HG03575 (cell line): ENCODE data around the gene NRG3.

ENCODE experiments used
- ATAC-seq: cut with Tn5 transposase; IDR thresholded peaks from one replicate; pipeline ENCODE4 v1.9.1; 2021; ENCODE audit not compliant: unreplicated experiment, insufficient number of reproducible peaks, low FRiP score; ENCODE audit errors: extremely low read depth

NRG3 gene

DNA sequence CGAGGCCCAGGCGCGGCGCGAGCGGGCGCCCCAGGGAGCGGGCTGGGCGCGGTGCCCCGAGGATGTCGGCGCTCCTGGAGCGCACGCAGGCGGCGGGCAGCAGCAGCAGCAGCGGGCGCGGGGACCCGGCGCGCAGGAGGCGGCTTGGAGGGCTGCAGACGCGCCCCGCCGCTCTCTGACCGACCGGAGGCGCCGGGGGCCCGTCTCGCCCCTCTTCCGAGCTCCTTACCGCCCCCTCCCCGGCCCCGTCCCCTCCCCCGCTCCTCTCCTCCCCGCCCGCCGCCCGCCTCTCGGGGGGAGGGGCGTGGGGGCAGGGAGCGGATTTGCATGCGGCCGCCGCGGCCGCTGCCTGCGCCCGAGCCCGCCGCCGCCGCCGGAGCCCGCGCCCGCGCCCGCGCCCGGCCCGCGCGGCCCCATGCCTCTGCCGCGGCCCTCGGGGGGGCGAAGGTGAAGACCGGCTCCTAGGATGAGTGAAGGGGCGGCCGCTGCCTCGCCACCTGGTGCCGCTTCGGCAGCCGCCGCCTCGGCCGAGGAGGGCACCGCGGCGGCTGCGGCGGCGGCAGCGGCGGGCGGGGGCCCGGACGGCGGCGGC is at the start of gene NRG3:
NRG3 (plus strand) TSS at position 320 of the 592 bp plus-strand sequence.
- ATAC-seq: no peak

DNA sequence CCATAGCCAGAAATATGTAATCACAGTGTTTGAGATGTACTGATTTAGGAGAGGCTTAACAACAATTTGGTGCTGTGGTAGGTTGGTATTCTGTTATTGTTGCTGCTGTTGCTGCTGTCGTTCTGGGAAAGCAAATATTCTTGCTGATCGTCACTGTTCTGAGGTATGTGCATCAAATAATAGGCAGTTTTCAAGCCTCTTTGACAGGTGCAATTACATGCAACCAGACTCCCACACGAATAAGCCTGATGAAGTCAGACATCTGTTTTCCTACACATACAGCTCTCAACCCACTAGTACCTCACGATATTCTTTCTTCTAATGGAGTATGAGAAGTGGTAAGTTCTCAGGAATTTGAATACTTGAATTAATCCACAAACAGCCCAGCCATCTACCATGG is 46.7 kb upstream of the NRG3 start:
- no peak for ATAC-seq

DNA sequence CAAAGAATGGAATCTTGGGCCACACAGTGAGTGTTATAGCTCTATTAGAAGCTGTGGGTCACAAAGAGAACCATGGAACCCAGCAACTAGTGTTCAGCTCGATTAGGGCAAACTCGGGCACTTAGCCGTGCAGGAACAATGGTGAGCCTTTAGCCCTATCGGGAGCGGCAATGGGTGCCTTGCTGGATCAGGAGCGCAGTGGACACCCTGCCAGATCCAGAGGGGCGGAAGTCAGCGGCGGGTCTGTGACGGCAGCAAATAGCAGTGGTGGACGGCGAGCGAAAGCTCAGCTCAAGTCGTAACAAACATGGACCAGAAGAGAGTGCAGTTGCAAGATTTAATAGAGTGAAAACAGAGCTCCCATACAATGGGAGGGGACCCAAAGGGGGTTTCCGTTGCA is 43.9 kb upstream of the NRG3 start:
- ATAC-seq: no peak

DNA sequence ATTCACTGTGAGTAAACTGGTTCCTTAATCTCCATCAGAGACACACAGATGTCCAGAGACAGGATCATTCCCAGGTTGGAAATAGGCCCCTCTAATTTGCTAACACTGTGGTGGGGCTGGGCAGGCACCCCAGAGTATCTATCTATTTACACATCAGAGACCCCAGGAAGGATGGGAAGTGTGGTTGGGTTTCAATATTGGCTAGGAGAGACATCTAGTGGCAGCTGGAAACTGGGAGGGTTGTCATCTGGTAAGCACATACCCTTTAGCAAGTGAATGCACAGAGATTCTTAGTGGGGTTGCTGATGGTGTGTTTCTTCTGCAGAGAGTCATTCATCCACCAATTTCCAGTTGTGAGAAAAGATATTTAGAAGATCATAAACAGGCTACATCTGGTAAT is 36.0 kb upstream of the NRG3 start:
- ATAC-seq: no peak

DNA sequence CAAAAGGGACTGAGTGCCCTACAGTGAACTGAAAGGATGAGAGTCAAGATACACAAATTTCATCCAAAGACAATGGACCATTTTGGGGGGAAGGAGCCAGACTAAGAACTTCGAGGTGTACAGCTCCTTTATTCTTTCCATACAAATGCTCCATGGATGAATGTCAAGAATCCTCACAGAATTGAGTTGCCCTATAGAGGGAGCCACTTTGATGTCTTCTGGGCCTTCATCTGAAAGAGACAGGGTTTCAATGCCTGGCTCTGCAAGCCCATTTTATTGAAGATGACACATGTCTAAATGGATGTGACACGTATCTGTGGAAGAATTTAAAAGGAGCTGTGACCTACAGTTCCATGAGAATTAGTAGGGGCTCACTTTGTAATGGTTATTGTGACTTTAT is 32.0 kb upstream of the NRG3 start:
- ATAC-seq: no peak

DNA sequence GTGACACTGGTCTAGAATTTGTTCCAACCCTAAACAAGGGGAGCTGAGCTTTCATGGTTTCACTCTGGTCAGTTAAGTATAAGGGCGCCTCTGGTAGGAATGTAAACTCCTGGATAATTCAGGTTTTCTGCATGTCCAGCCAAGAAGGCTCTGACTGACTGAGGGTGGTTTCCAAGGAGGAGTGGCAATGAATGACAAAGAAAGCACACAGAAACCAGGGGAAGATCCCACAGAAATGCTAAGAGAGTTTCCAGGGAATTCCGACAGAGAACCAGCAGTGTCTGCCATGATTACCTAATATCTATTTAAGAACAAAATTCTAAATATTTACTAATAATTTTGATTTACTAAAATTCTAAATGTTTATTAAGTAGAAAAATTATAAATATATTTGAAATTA is 27.3 kb upstream of the NRG3 start:
- ATAC-seq: no peak

DNA sequence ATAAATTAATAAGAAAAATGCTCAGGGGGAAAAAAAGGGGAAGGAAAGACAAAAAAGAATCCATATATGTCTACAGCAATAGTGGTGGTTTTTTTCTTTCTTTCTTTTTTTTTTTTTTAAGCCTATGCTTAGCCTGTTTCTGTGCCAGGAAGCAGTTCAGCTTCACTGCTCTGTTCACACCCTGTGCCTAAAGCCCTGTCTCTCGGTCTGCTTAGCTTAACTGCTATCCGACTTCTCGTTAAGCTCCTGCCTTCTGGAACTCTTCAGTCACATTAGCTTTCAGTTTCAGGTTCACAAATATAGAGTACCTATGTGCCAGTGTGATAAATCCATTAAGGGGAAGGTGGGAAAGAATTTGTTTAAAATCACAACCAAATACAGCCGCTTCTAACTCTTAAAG is 26.5 kb upstream of the NRG3 start:
- no peak for ATAC-seq

GRCh38 chr10:81848931-81849330 is 26.1 kb upstream of the NRG3 start:
- no peak for ATAC-seq

DNA sequence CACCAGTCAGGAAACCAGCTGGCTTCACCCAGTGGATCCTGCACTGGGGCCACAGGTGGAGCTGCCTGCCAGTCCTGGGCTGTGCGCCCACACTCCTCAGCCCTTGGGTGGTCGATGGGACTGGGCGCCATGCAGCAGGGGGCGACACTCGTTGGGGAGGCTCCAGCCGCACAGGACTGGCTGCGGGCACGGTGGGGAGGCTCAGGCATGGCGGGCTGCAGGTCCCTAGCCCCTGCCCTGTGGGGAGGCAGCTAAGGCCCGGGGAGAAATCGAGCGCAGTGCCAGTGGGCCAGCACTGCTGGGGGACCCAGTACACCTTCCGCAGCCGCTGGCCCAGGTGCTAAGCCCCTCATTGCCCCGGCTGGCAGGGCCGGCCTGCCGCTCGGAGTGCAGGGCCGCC is 12.4 kb upstream of the NRG3 start:
- no peak for ATAC-seq

DNA sequence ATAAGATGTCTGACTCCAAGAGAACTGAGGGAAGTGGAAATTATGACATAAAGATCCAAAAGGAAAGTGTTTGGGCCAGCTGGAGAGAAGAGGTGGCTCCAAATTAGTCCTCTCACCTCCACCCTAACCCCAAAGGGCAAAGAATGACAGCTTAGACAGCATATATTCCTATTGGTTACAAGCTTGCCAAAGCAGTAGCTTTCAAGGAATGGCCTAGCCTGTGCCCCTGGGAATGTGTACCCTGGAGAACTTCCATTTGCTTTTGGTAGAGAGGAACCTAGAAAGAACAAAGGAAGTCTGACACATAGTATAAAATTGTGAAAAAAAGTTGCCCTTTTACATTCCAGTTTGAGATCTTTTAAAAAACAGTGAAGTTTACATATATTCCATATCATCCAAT is 11.2 kb upstream of the NRG3 start:
- ATAC-seq: no peak

- ATAC-seq: no peak
Measured at GRCh38 chr10:81865581-81865980, 9.4 kb upstream of the NRG3 start.

GRCh38 chr10:81866753-81867152 is 8.2 kb upstream of the NRG3 start:
- peak; percentile 92 for ATAC-seq

GRCh38 chr10:81870472-81870871 is 4.5 kb upstream of the NRG3 start:
- no peak for ATAC-seq

- ATAC-seq: no peak
Measured at GRCh38 chr10:81871558-81871957, 3.4 kb upstream of the NRG3 start.

- ATAC-seq: no peak
Measured at GRCh38 chr10:81872206-81872862, 2.7 kb upstream of the NRG3 start.

GRCh38 chr10:81873231-81873931 is 1.6 kb upstream of the NRG3 start:
- no peak for ATAC-seq

DNA sequence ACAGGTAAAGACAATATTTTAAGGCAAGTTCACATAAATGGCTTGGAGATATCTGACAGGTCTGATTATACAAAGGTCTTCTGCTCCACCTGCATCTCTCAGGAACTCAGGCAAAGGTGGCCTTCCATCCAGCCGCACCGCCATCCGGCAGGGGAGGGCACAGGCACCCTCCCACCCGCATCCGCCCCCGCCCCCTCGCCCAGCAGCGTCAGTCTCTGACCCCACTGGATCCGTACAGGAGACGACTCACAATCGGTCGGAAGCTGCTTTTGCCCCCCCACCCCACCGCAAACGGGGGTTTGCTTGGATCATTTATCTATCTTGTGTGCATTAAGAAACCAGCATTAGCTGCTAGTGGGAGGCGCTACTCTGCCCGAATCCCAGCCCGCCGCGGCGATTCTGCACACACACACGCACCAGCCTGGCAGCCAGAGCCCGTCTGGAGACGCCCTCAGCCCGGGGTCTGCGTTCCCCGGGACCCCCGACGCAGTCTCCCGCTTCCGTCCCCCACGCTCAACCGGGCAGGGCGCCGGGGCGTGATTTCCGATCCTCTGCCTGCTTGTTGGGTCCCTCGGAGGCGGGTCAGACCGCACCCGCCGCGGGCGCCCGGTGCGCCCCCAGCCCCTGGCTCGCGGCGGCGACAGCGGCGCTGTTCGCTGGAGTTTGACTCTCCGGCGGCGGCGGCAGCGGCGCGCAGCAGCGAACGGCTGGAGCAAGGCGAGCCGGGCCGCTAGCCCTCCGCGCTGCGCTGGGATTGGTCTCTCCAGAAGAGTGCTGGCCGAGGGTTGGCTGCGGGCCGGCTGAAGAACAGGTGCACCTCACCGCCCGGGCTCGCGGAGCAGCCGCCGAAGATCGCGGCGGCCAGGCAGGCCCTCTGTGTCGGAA is 820 bp upstream of the NRG3 start:
- ATAC-seq: no peak

GRCh38 chr10:81875467-81876252 is 666 bp downstream of the NRG3 start:
- ATAC-seq: no peak
